Smooth muscle cell (in vitro differentiated cells): ENCODE data around the gene PARP6. TPM values are rescaled to one million over a fixed set of nuclear protein-coding genes. Genes with fewer than 3 reads are reported as not detected.
A peak's percentile ranks its signal among the peaks of the same experiment; 100 is the strongest.

Source experiments
- DNase-seq: peaks from one replicate; lab custom pipeline; 2025; ENCODE audit not compliant: unreplicated experiment; lab: John Stamatoyannopoulos, UW
- H2AFZ ChIP-seq: fragments of 200-600 bp; sonication (generic); 2 replicates; pipeline ENCODE4 v1.6.0; 2016; ENCODE audit warnings: antibody characterized with exemption, low read depth, mild to moderate bottlenecking
- H3F3A ChIP-seq: fragments of 200-600 bp; sonication (generic); 2 replicates; pipeline ENCODE4 v1.6.0; 2017; ENCODE audit warnings: antibody characterized with exemption, low read depth
- H3K27ac ChIP-seq: fragments of 200-600 bp; sonication (generic); 2 replicates; pipeline ENCODE4 v1.5.1; 2016; ENCODE audit warnings: low read depth, mild to moderate bottlenecking
- H3K27me3 ChIP-seq: fragments of 200-600 bp; sonication (generic); 2 replicates; pipeline ENCODE4 v1.6.1; 2016; ENCODE audit warnings: low read depth, mild to moderate bottlenecking
- H3K36me3 ChIP-seq: fragments of 200-600 bp; sonication (generic); 2 replicates; pipeline ENCODE4 v1.5.1; 2016; ENCODE audit warnings: low read depth
- H3K4me1 ChIP-seq: fragments of 200-600 bp; sonication (generic); 2 replicates; pipeline ENCODE4 v1.5.1; 2016; ENCODE audit warnings: low read depth
- H3K4me2 ChIP-seq: fragments of 200-600 bp; sonication (generic); 2 replicates; pipeline ENCODE4 v1.6.0; 2016; ENCODE audit warnings: mild to moderate bottlenecking
- H3K4me3 ChIP-seq: fragments of 200-600 bp; sonication (generic); 2 replicates; pipeline ENCODE4 v1.5.1; 2016; ENCODE audit warnings: mild to moderate bottlenecking
- H3K79me2 ChIP-seq: fragments of 200-600 bp; sonication (generic); 2 replicates; pipeline ENCODE4 v1.6.0; 2016; ENCODE audit warnings: low read depth, mild to moderate bottlenecking
- H3K9ac ChIP-seq: fragments of 200-600 bp; sonication (generic); 2 replicates; pipeline ENCODE4 v1.6.0; 2016; ENCODE audit warnings: low read depth
- H3K9me3 ChIP-seq: fragments of 200-600 bp; sonication (generic); replicated peaks from 2 replicates; pipeline ENCODE4 v1.5.1; 2016; ENCODE audit warnings: low read depth
- H4K20me1 ChIP-seq: fragments of 200-600 bp; sonication (generic); 2 replicates; pipeline ENCODE4 v1.6.0; 2016; ENCODE audit warnings: low read depth
- CTCF ChIP-seq: fragments of 200-600 bp; sonication (generic); IDR thresholded peaks from 2 replicates; pipeline ENCODE4 v1.5.1; 2017; ENCODE audit warnings: borderline replicate concordance, mild to moderate bottlenecking, antibody characterized with exemption; ENCODE audit not compliant: insufficient read depth, poor library complexity, severe bottlenecking
- WGBS: methylation state at CpG from one replicate; pipeline ENCODE4 v1.1.7; 2016; ENCODE audit warnings: low lambda C conversion rate; 5-methylcytosine and 5-hydroxymethylcytosine counted together
- polyA plus RNA-seq: library from polyadenylated mRNA; unstranded; fragments of >200 nt; fragmentation: Nextera tagmentation; extraction: Ambion mirVana; gene quantifications from 2 replicates; pipeline ENCODE4 v1.2.1, GENCODE V29; 2016
- total RNA-seq: library from RNA; depleted of rRNA; stranded (reverse); fragments of >200 nt; gene quantifications from 2 replicates; pipeline ENCODE4 v1.2.3, GENCODE V29; 2014

PARP6 gene
- total and polyA plus RNA-seq, 2 experiments from 2014 or later: 29.2 to 40.3 TPM

- WGBS: 79% methylated on average over 11 of the region's 11 CpGs
- Histone ChIP-seq H3K9me3 (no peaks in the 10 kb centered on the region), H3K4me2 (no peak overlapping the region), H3K27ac (no peak overlapping the region), H3K36me3 (peaks cover 22% of the 10 kb centered on the region), H3F3A (peaks cover 52% of the 10 kb centered on the region), H3K9ac (no peak overlapping the region), H2AFZ (no peak overlapping the region), H4K20me1 (peaks cover 58% of the 10 kb centered on the region), H3K4me3 (no peak overlapping the region), H3K4me1 (no peaks in the 10 kb centered on the region), H3K79me2 (peaks cover under 1% of the 10 kb centered on the region), H3K27me3 (no peaks in the 10 kb centered on the region)
- DNase-seq: no peak
- TF ChIP-seq CTCF: no peak
Observed at GRCh38 chr15:72198356-72199204, 73.8 kb downstream of the PARP6 start.

GRCh38 chr15:72197460-72198355 is 74.6 kb downstream of the PARP6 start, which contains the start of gene GRAMD2A:
GRAMD2A (minus strand) TSS chr15:72197787.
- DNase-seq: no peak
- Histone ChIP-seq H3K36me3 (peaks cover 18% of the 10 kb centered on the region), H4K20me1 (peaks cover 49% of the 10 kb centered on the region), H3K27ac (no peak within 1 kb of the TSS), H2AFZ (no peak within 1 kb of the TSS), H3K27me3 (no peaks in the 10 kb centered on the region), H3K4me3 (peak within 1 kb of the TSS; percentile 41), H3K79me2 (no peaks in the 10 kb centered on the region), H3K4me1 (no peaks in the 10 kb centered on the region), H3F3A (peaks cover 44% of the 10 kb centered on the region), H3K9me3 (no peaks in the 10 kb centered on the region), H3K9ac (no peak within 1 kb of the TSS), H3K4me2 (peak within 1 kb of the TSS; percentile 81)
- WGBS: 13% methylated on average over 35 of the region's 83 CpGs
- TF ChIP-seq CTCF: no peak

GRCh38 chr15:72197041-72197459 is 75.3 kb downstream of the PARP6 start:
- Histone ChIP-seq H2AFZ (no peak overlapping the region), H3K9ac (no peak overlapping the region), H3K4me3 (peak overlapping the region; percentile 41), H3F3A (peaks cover 39% of the 10 kb centered on the region), H3K36me3 (peaks cover 13% of the 10 kb centered on the region), H3K9me3 (no peaks in the 10 kb centered on the region), H3K4me1 (no peaks in the 10 kb centered on the region), H3K79me2 (no peaks in the 10 kb centered on the region), H4K20me1 (peaks cover 43% of the 10 kb centered on the region), H3K4me2 (peak overlapping the region; percentile 81), H3K27me3 (no peaks in the 10 kb centered on the region), H3K27ac (no peak overlapping the region)
- WGBS: 12% methylated on average over 35 of the region's 35 CpGs
- no peak for TF ChIP-seq CTCF
- no peak for DNase-seq
